T-cell (primary cell): ENCODE data around the gene MTMR3. TPM values are rescaled to one million over a fixed set of nuclear protein-coding genes. Genes with fewer than 3 reads are reported as not detected.

ENCODE experiments used
- ATAC-seq, 4 experiments: fragments of 200-7000 bp in 3 of 4; fragments of 150-1000 bp in 1 of 4; cut with Tn5 transposase; replicated peaks in 1 of 4; 1 replicate in 3 of 4; 2 replicates in 1 of 4; pipeline ENCODE4 v1.10.0; 2021; ENCODE audit warnings: moderate library complexity in 3 of 4, mild to moderate bottlenecking in 2 of 4, moderate number of reproducible peaks in 1 of 4
- CTCF ChIA-PET, 2 donors: fragments of 300-600 bp; sonication (Branson Sonifier 250); formaldehyde crosslinking; loops; one replicate each; lab custom pipeline; 2022; ENCODE audit warnings: antibody characterized with exemption in 2 of 2; lab: Charles Lee
- POLR2A ChIA-PET, 2 donors: fragments of 300-600 bp; sonication (Branson Sonifier 250); formaldehyde crosslinking; loops; one replicate each; lab custom pipeline; 2022; ENCODE audit warnings: antibody characterized with exemption in 2 of 2; lab: Charles Lee
- DNase-seq, 35 experiments: peaks; one replicate each; pipeline versions ENCODE4 v3.0.0 to v3.0.0-alpha.2; 2013 to 2023
- H3K27ac ChIP-seq: one replicate; pipeline ENCODE4 v1.5.1; 2013; ENCODE audit warnings: low read length
- H3K27me3 ChIP-seq, 2 experiments: replicated peaks in 1 of 2; 1 replicate in 1 of 2; 2 replicates in 1 of 2; pipeline versions ENCODE4 v1.6.1 to v1.7.0; 2013; ENCODE audit warnings: low read length in 1 of 2, mixed read lengths in 1 of 2; ENCODE audit not compliant: control insufficient read depth in 2 of 2, insufficient read depth in 2 of 2; ENCODE audit errors: extremely low read depth in 1 of 2
- H3K36me3 ChIP-seq, 2 donors: 1 replicate in 1 of 2; 2 replicates in 1 of 2; pipeline versions ENCODE4 v1.6.1 to v1.7.0; 2013; ENCODE audit warnings: low read length in 1 of 2; ENCODE audit not compliant: control insufficient read depth in 2 of 2, insufficient read depth in 1 of 2; ENCODE audit errors: extremely low read depth in 1 of 2
- H3K4me1 ChIP-seq, 2 experiments: 1 replicate in 1 of 2; 2 replicates in 1 of 2; pipeline versions ENCODE4 v1.6.1 to v1.7.0; 2013; ENCODE audit warnings: low read length in 2 of 2, mixed read lengths in 1 of 2; ENCODE audit not compliant: insufficient read depth in 2 of 2, control insufficient read depth in 1 of 2; ENCODE audit errors: extremely low read depth in 1 of 2
- H3K4me3 ChIP-seq, 2 donors: 1 replicate in 1 of 2; 2 replicates in 1 of 2; pipeline versions ENCODE4 v1.5.1 to v1.7.0; 2013; ENCODE audit warnings: mild to moderate bottlenecking in 2 of 2, low read length in 1 of 2, moderate library complexity in 1 of 2; ENCODE audit not compliant: control insufficient read depth in 1 of 2; ENCODE audit errors: extremely low read depth in 1 of 2
- H3K9me3 ChIP-seq: 2 replicates; pipeline ENCODE4 v1.7.0; 2013
- H3K27ac Mint-ChIP-seq, 2 donors: one replicate each; pipeline ENCODE4 v1.8.0; 2020 to 2021; ENCODE audit warnings: mild to moderate bottlenecking in 2 of 2, mixed read lengths in 2 of 2
- H3K27me3 Mint-ChIP-seq, 2 donors: one replicate each; pipeline ENCODE4 v1.8.0; 2021 to 2022; ENCODE audit warnings: mixed read lengths in 2 of 2
- H3K36me3 Mint-ChIP-seq: one replicate; pipeline ENCODE4 v1.8.0; 2021; ENCODE audit warnings: mixed read lengths
- H3K4me1 Mint-ChIP-seq, 3 donors: one replicate each; pipeline ENCODE4 v1.8.0; 2020 to 2022; ENCODE audit warnings: mixed read lengths in 3 of 3, mild to moderate bottlenecking in 1 of 3
- H3K4me3 Mint-ChIP-seq, 3 donors: one replicate each; pipeline ENCODE4 v1.8.0; 2020 to 2022; ENCODE audit warnings: mild to moderate bottlenecking in 3 of 3, mixed read lengths in 3 of 3, moderate library complexity in 3 of 3
- H3K9me3 Mint-ChIP-seq, 3 donors: one replicate each; pipeline ENCODE4 v1.8.0; 2020 to 2022; ENCODE audit warnings: mixed read lengths in 3 of 3
- WGBS: methylation state at CpG from one replicate; pipeline ENCODE4 v1.1.5; 2013; ENCODE audit warnings: missing lambda C conversion rate; ENCODE audit not compliant: insufficient coverage; 5-methylcytosine and 5-hydroxymethylcytosine counted together
- total RNA-seq, 35 experiments: library from RNA in 6 of 35; stranded (reverse) in 6 of 35; fragments of 120-200 nt in 1 of 35; gene quantifications; one replicate each; pipeline versions ENCODE4 v1.2.1 to v1.2.4 and lab custom pipeline; 2013 to 2026

The MTMR3 gene
- total RNA-seq, 5 donors from 2014 or later (not counting 1 experiment from before 2014, with no cell fraction given): 49.2 to 62.7 (median 57.1) TPM

GRCh38 chr22:29951791-29952413 is 68.9 kb downstream of the MTMR3 start:
- Histone ChIP-seq H3K4me3 (no peak overlapping the region), H3K27me3 (no peaks in the 10 kb centered on the region), H3K4me1 (peaks cover 2 to 9% of the 10 kb centered on the region in 2 experiments), H3K27ac (no peak overlapping the region), H3K9me3 (no peaks in the 10 kb centered on the region), H3K36me3 (no peaks in the 10 kb centered on the region)
- Mint-ChIP-seq H3K4me1 (peaks cover 55 to 66% (median 64%) of the 10 kb centered on the region in 3 donors), H3K4me3 (no peak overlapping the region), H3K36me3 (peaks cover 2% of the 10 kb centered on the region), H3K27me3 (no peaks in the 10 kb centered on the region), H3K9me3 (no peaks in the 10 kb centered on the region), H3K27ac (no peak overlapping the region)
- ATAC-seq: no peak
- DNase-seq: no peak
- WGBS: no CpG with 5 or more reads among the region's 8 CpGs
- ChIA-PET POLR2A (no interaction called here), CTCF (interaction anchor here in 1 of 2 donors (0.6 kb wide), 1 partner anchor 339 kb away, joined by 3 read pairs; no protein-coding TSS in a partner anchor)

GRCh38 chr22:29954203-29954855 is 71.4 kb downstream of the MTMR3 start:
- Mint-ChIP-seq H3K36me3 (peaks cover 15% of the 10 kb centered on the region), H3K4me3 (no peak overlapping the region), H3K9me3 (no peaks in the 10 kb centered on the region), H3K4me1 (peaks cover 40 to 53% (median 53%) of the 10 kb centered on the region in 3 donors), H3K27ac (no peak overlapping the region), H3K27me3 (no peaks in the 10 kb centered on the region)
- no peak overlapping the region for H3K4me3 ChIP-seq
- WGBS: 95% methylated on average over 4 of the region's 9 CpGs
- H3K27me3 ChIP-seq: no peaks in the 10 kb centered on the region
- H3K4me1 ChIP-seq: peaks cover 2 to 9% of the 10 kb centered on the region in 2 experiments
- no peaks in the 10 kb centered on the region for H3K9me3 ChIP-seq
- H3K36me3 ChIP-seq: peaks cover 0 to 9% of the 10 kb centered on the region in 2 donors
- DNase-seq (no peak), ATAC-seq (no peak)
- ChIA-PET CTCF (no interaction called here), POLR2A (no interaction called here)
- H3K27ac ChIP-seq: no peak overlapping the region

- POLR2A ChIA-PET: no interaction called here
- DNase-seq (no peak), ATAC-seq (no peak)
- H3K27ac Mint-ChIP-seq: no peak overlapping the region
- H3K27me3 Mint-ChIP-seq: no peaks in the 10 kb centered on the region
- Histone ChIP-seq H3K4me3 (no peak overlapping the region), H3K36me3 (peaks cover 0 to 14% of the 10 kb centered on the region in 2 donors), H3K4me1 (peaks cover 0 to 5% of the 10 kb centered on the region in 2 experiments), H3K27me3 (no peaks in the 10 kb centered on the region), H3K27ac (no peak overlapping the region), H3K9me3 (no peaks in the 10 kb centered on the region)
- CTCF ChIA-PET: no interaction called here
- H3K36me3 Mint-ChIP-seq: peaks cover 15% of the 10 kb centered on the region
- no peak overlapping the region for H3K4me3 Mint-ChIP-seq
- WGBS: 80% methylated on average over 1 of the region's 1 CpG
- no peaks in the 10 kb centered on the region for H3K9me3 Mint-ChIP-seq
- peaks cover 24 to 42% (median 37%) of the 10 kb centered on the region in 3 donors for H3K4me1 Mint-ChIP-seq
Observed at GRCh38 chr22:29956680-29957079, 73.7 kb downstream of the MTMR3 start.

GRCh38 chr22:29958170-29958569 is 75.2 kb downstream of the MTMR3 start:
- Mint-ChIP-seq H3K4me1 (peaks cover 13 to 32% (median 26%) of the 10 kb centered on the region in 3 donors), H3K36me3 (peaks cover 15% of the 10 kb centered on the region), H3K27ac (no peak overlapping the region), H3K27me3 (no peaks in the 10 kb centered on the region), H3K4me3 (no peak overlapping the region), H3K9me3 (no peaks in the 10 kb centered on the region)
- CTCF ChIA-PET: interaction anchor here in 1 of 2 donors (0.7 kb wide), 1 partner anchor 146 kb away, joined by 4 read pairs; no protein-coding TSS in a partner anchor
- Histone ChIP-seq H3K27me3 (no peaks in the 10 kb centered on the region), H3K4me3 (no peak overlapping the region), H3K36me3 (peaks cover 0 to 14% of the 10 kb centered on the region in 2 donors), H3K4me1 (peaks cover 0 to 2% of the 10 kb centered on the region in 2 experiments), H3K9me3 (no peaks in the 10 kb centered on the region), H3K27ac (no peak overlapping the region)
- no peak for DNase-seq
- POLR2A ChIA-PET: no interaction called here
- ATAC-seq: no peak
- WGBS: 100% methylated on average over 2 of the region's 2 CpGs

- Histone ChIP-seq H3K27ac (no peak overlapping the region), H3K4me1 (no peaks in the 10 kb centered on the region), H3K4me3 (no peak overlapping the region), H3K36me3 (peaks cover 0 to 3% of the 10 kb centered on the region in 2 donors), H3K9me3 (no peaks in the 10 kb centered on the region), H3K27me3 (no peaks in the 10 kb centered on the region)
- ChIA-PET CTCF (no interaction called here), POLR2A (no interaction called here)
- no peaks in the 10 kb centered on the region for H3K27me3 Mint-ChIP-seq
- H3K9me3 Mint-ChIP-seq: no peaks in the 10 kb centered on the region
- peaks cover 17 to 34% (median 26%) of the 10 kb centered on the region in 3 donors for H3K4me1 Mint-ChIP-seq
- no peaks in the 10 kb centered on the region for H3K36me3 Mint-ChIP-seq
- H3K4me3 Mint-ChIP-seq: no peak overlapping the region
- 79% methylated on average over 3 of the region's 5 CpGs for WGBS
- H3K27ac Mint-ChIP-seq: no peak overlapping the region
- ATAC-seq (no peak), DNase-seq (no peak)
Observed at GRCh38 chr22:29964776-29965175, 81.8 kb downstream of the MTMR3 start.

- H3K27ac ChIP-seq: no peak overlapping the region
- Mint-ChIP-seq H3K27me3 (no peaks in the 10 kb centered on the region), H3K9me3 (no peaks in the 10 kb centered on the region), H3K36me3 (peaks cover 7% of the 10 kb centered on the region), H3K4me3 (no peak overlapping the region), H3K4me1 (peaks cover 18 to 30% (median 24%) of the 10 kb centered on the region in 3 donors), H3K27ac (no peak overlapping the region)
- POLR2A ChIA-PET: no interaction called here
- CTCF ChIA-PET: interaction anchor here in 1 of 2 donors (0.6 kb wide), 1 partner anchor 55 kb away, joined by 3 read pairs; no protein-coding TSS in a partner anchor
- no peaks in the 10 kb centered on the region for H3K4me1 ChIP-seq
- no peak overlapping the region for H3K4me3 ChIP-seq
- DNase-seq (no peak), ATAC-seq (no peak)
- H3K27me3 ChIP-seq: no peaks in the 10 kb centered on the region
- peaks cover 0 to 7% of the 10 kb centered on the region in 2 donors for H3K36me3 ChIP-seq
- no peaks in the 10 kb centered on the region for H3K9me3 ChIP-seq
Observed at GRCh38 chr22:29967461-29967860, 84.5 kb downstream of the MTMR3 start.
